ENCODE data around the gene IL17B.

DNA sequence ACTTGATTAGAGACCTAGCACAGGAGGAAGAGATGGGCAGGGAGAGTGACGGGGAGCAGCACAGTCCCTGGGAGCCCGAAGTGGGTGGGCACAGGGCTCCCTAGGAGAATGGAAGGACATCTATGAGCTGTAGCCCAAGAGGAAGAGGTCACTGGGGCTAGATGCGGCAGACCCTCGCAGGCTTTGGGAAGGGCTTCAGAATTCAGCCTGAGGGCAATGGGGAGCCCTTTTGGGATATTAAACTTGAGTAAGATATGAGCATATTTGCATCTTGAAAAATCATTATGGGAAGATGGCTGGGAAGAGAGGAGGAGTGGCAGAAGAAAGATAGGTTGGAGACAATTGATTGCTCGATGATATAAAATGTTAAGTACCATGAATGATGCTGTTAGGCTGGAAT is 48.9 kb upstream of the IL17B start:
- TF ChIP-seq, protein P1, sequence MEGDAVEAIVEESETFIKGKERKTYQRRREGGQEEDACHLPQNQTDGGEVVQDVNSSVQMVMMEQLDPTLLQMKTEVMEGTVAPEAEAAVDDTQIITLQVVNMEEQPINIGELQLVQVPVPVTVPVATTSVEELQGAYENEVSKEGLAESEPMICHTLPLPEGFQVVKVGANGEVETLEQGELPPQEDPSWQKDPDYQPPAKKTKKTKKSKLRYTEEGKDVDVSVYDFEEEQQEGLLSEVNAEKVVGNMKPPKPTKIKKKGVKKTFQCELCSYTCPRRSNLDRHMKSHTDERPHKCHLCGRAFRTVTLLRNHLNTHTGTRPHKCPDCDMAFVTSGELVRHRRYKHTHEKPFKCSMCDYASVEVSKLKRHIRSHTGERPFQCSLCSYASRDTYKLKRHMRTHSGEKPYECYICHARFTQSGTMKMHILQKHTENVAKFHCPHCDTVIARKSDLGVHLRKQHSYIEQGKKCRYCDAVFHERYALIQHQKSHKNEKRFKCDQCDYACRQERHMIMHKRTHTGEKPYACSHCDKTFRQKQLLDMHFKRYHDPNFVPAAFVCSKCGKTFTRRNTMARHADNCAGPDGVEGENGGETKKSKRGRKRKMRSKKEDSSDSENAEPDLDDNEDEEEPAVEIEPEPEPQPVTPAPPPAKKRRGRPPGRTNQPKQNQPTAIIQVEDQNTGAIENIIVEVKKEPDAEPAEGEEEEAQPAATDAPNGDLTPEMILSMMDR (IDR thresholded peaks at IDR 0.05) = no peak
- no peak for TF ChIP-seq POLR2A (IDR thresholded peaks at IDR 0.05)

Measured in esophagus squamous epithelium (tissue), 4 donors.